Measurements from ENCODE around the gene JAM3.

DNA sequence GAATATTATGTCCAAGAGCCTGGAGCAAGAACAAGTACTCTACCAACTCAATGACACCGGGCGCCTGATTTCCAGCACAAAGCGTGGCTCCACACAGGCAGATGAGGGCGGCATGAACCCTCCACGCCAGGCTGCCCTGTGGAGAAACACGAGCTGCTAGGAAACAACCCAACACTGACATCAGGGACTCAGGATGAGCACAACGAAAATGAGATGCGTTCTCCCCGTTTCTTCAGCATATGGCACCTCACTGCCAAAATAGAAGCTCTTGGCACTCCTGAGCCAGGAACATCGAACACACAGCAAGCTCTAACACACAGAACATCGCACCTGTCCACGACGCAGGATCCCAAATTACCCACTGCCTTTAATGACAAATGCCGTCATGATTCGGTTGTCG, 86.6 kb downstream of the JAM3 start:
- TF ChIP-seq EZH2phosphoT487 (conservative IDR thresholded peaks at IDR 0.05; ENCODE audit: low read length), result no peak
- TF ChIP-seq CTCF (IDR thresholded peaks at IDR 0.05; ENCODE audit: insufficient read depth, low read length, poor library complexity, severe bottlenecking), result no peak

Measured in SU-DHL-6 (cell line).